Calu3 (cell line): ENCODE results near the gene PEAK1. TPM values are rescaled to one million over a fixed set of nuclear protein-coding genes. Genes with fewer than 3 reads are reported as not detected.

ENCODE experiments used
- BruUV-seq: library from RNA; stranded (reverse); fragments of 400-500 nt; replicated peaks from 2 replicates; lab custom pipeline; 2021; lab: Mats Ljungman, UMichigan
- CTCF ChIA-PET: fragments of 300-600 bp; sonication (Branson Sonifier 250); formaldehyde crosslinking; loops from one replicate; lab custom pipeline; 2022; ENCODE audit warnings: antibody characterized with exemption; lab: Charles Lee
- DNase-seq: peaks from one replicate; pipeline ENCODE4 v3.0.0; 2022
- H3K27ac Mint-ChIP-seq: one replicate; pipeline ENCODE4 v1.8.0; 2022; ENCODE audit warnings: mixed read lengths; ENCODE audit not compliant: unreplicated experiment
- H3K27me3 Mint-ChIP-seq: one replicate; pipeline ENCODE4 v1.8.0; 2022; ENCODE audit warnings: mixed read lengths; ENCODE audit not compliant: unreplicated experiment
- H3K36me3 Mint-ChIP-seq: one replicate; pipeline ENCODE4 v1.8.0; 2022; ENCODE audit warnings: mild to moderate bottlenecking, moderate library complexity, mixed read lengths; ENCODE audit not compliant: insufficient read depth, unreplicated experiment
- H3K4me1 Mint-ChIP-seq: one replicate; pipeline ENCODE4 v1.8.0; 2022; ENCODE audit warnings: mild to moderate bottlenecking, low read depth, mixed read lengths; ENCODE audit not compliant: unreplicated experiment
- H3K4me3 Mint-ChIP-seq: one replicate; pipeline ENCODE4 v1.8.0; 2022; ENCODE audit warnings: mild to moderate bottlenecking, low read depth, moderate library complexity, mixed read lengths; ENCODE audit not compliant: unreplicated experiment
- H3K9me3 Mint-ChIP-seq: one replicate; pipeline ENCODE4 v1.8.0; 2022; ENCODE audit warnings: low read depth, mixed read lengths; ENCODE audit not compliant: unreplicated experiment
- CTCF ChIP-seq: fragments of 200-600 bp; IDR thresholded peaks from one replicate; pipeline ENCODE4 v1.8.0; 2022; ENCODE audit warnings: antibody characterized with exemption; ENCODE audit not compliant: unreplicated experiment
- intact Hi-C: fragments of 100-400 bp; cut with micrococcal nuclease; formaldehyde crosslinking; loops from one replicate; pipeline ENCODE4 v1.10.0; 2022; ENCODE audit not compliant: unreplicated experiment
- total RNA-seq: library from RNA; stranded (reverse); gene quantifications from 2 replicates; pipeline ENCODE4 v1.2.3, GENCODE V29; 2022

The PEAK1 gene
- total RNA-seq, 1 experiment from 2014 or later, result 54.3 TPM

GRCh38 chr15:77376770-77377169, 43.1 kb downstream of the PEAK1 start:
- CTCF ChIA-PET, result no interaction called here
- no TSS peak for BruUV-seq
- Mint-ChIP-seq H3K27ac (no peak overlapping the region), H3K4me1 (peaks cover 16% of the 10 kb centered on the region), H3K4me3 (no peak overlapping the region), H3K27me3 (no peaks in the 10 kb centered on the region), H3K36me3 (no peaks in the 10 kb centered on the region), H3K9me3 (no peaks in the 10 kb centered on the region)
- intact Hi-C loops, result no loop called here
- DNase-seq, result no peak
- no peak for TF ChIP-seq CTCF

GRCh38 chr15:77375133-77375532, 44.8 kb downstream of the PEAK1 start:
- H3K4me3 Mint-ChIP-seq, result no peak overlapping the region
- no peaks in the 10 kb centered on the region for H3K36me3 Mint-ChIP-seq
- TF ChIP-seq CTCF, result no peak
- H3K4me1 Mint-ChIP-seq, result peaks cover 14% of the 10 kb centered on the region
- CTCF ChIA-PET, result no interaction called here
- no peaks in the 10 kb centered on the region for H3K27me3 Mint-ChIP-seq
- DNase-seq, result no peak
- intact Hi-C loops, result no loop called here
- no peak overlapping the region for H3K27ac Mint-ChIP-seq
- no peaks in the 10 kb centered on the region for H3K9me3 Mint-ChIP-seq
- no TSS peak for BruUV-seq

- CTCF ChIA-PET, result interaction anchor here (0.6 kb wide), 1 partner anchor 76 kb away, joined by 4 read pairs; no protein-coding TSS in a partner anchor
- no TSS peak for BruUV-seq
- Mint-ChIP-seq H3K27ac (no peak overlapping the region), H3K4me3 (no peak overlapping the region), H3K36me3 (no peaks in the 10 kb centered on the region), H3K4me1 (peaks cover 8% of the 10 kb centered on the region), H3K27me3 (no peaks in the 10 kb centered on the region), H3K9me3 (no peaks in the 10 kb centered on the region)
- DNase-seq, result no peak
- intact Hi-C loops, result no loop called here
- TF ChIP-seq CTCF, result no peak
These were observed 46.5 kb downstream of the PEAK1 start for GRCh38 chr15:77373441-77373840.

- peaks cover 8% of the 10 kb centered on the region for H3K4me1 Mint-ChIP-seq
- CTCF ChIA-PET, result interaction anchor here (1.2 kb wide), 1 partner anchor 26 kb away, joined by 3 read pairs; no protein-coding TSS in a partner anchor
- H3K9me3 Mint-ChIP-seq, result no peaks in the 10 kb centered on the region
These were observed 47.9 kb downstream of the PEAK1 start for GRCh38 chr15:77371850-77372563.

More at GRCh38 chr15:77371850-77372563, 47.9 kb downstream of the PEAK1 start:
- DNase-seq, result no peak
- intact Hi-C loops, result no loop called here
- no TSS peak for BruUV-seq
- no peaks in the 10 kb centered on the region for H3K36me3 Mint-ChIP-seq
- no peaks in the 10 kb centered on the region for H3K27me3 Mint-ChIP-seq
- no peak overlapping the region for H3K4me3 Mint-ChIP-seq
- H3K27ac Mint-ChIP-seq, result no peak overlapping the region
- TF ChIP-seq CTCF, result no peak
